Ovary (tissue), 3 donors: ENCODE measurements around the gene SMPX.

Experiments used
- EP300 ChIP-seq: sonication (generic); formaldehyde crosslinking; IDR thresholded peaks from one replicate; pipeline ENCODE4 v1.6.1; 2017; ENCODE audit warnings: antibody characterized with exemption
- POLR2A ChIP-seq: fragments of 450-650 bp; IDR thresholded peaks from one replicate; pipeline ENCODE4 v1.6.1; 2017; ENCODE audit warnings: antibody characterized with exemption, mild to moderate bottlenecking, moderate library complexity
- TF ChIP-seq, protein P1 (sequence below), 3 donors: fragments of 450-650 bp in 2 of 3; fragments of 200-600 bp in 1 of 3; IDR thresholded peaks; one replicate each; pipeline versions ENCODE4 v1.5.1 to v1.8.0; 2016 to 2022; ENCODE audit warnings: antibody characterized with exemption in 3 of 3, mild to moderate bottlenecking in 1 of 3
- donor health status: DM: no; HTN: no; CAD: no.

DNA sequence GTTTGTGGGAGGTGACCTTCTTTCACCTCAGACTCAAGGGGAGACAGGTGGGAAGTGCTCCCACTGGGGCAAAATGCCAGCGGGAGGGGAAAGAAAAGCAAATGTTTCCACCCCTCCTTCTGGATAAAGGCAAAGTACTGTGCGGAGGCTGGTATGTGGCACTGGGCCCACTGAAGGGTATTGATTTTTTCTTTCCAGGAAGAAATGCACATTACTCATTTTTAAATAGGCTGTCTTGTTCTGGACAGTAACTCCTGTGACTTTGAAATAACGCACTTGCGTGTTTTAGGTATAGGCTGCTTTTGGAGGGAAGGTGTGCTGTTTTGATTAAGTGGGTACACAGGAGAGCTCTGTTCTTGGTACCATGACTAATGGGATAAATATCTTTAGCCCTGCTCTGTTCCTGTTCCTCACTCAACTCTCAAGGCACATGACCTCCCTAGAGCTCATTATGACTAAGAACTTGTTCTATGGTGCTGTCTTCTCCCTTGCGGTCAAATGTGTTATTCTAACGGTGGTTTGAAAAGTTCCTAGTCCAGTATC is 40.8 kb upstream of the SMPX start:
- TF ChIP-seq POLR2A = no peak
- TF ChIP-seq, protein P1, sequence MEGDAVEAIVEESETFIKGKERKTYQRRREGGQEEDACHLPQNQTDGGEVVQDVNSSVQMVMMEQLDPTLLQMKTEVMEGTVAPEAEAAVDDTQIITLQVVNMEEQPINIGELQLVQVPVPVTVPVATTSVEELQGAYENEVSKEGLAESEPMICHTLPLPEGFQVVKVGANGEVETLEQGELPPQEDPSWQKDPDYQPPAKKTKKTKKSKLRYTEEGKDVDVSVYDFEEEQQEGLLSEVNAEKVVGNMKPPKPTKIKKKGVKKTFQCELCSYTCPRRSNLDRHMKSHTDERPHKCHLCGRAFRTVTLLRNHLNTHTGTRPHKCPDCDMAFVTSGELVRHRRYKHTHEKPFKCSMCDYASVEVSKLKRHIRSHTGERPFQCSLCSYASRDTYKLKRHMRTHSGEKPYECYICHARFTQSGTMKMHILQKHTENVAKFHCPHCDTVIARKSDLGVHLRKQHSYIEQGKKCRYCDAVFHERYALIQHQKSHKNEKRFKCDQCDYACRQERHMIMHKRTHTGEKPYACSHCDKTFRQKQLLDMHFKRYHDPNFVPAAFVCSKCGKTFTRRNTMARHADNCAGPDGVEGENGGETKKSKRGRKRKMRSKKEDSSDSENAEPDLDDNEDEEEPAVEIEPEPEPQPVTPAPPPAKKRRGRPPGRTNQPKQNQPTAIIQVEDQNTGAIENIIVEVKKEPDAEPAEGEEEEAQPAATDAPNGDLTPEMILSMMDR (IDR thresholded peaks at IDR 0.05) = no peak
- no peak for TF ChIP-seq EP300
